Measurements from ENCODE around the gene PAK5.

The PAK5 gene

GRCh38 chr20:9615118-9615517 lies 223.8 kb downstream of the PAK5 start:
- DNase-seq: no peak

- no peak for DNase-seq
Measured at GRCh38 chr20:9613871-9614270, 225.0 kb downstream of the PAK5 start.

- DNase-seq: no peak
Measured at GRCh38 chr20:9611921-9612320, 227.0 kb downstream of the PAK5 start.

GRCh38 chr20:9610665-9611064 lies 228.2 kb downstream of the PAK5 start:
- no peak for DNase-seq

GRCh38 chr20:9609887-9610502 lies 228.9 kb downstream of the PAK5 start:
- DNase-seq: peak; percentile 5

DNA sequence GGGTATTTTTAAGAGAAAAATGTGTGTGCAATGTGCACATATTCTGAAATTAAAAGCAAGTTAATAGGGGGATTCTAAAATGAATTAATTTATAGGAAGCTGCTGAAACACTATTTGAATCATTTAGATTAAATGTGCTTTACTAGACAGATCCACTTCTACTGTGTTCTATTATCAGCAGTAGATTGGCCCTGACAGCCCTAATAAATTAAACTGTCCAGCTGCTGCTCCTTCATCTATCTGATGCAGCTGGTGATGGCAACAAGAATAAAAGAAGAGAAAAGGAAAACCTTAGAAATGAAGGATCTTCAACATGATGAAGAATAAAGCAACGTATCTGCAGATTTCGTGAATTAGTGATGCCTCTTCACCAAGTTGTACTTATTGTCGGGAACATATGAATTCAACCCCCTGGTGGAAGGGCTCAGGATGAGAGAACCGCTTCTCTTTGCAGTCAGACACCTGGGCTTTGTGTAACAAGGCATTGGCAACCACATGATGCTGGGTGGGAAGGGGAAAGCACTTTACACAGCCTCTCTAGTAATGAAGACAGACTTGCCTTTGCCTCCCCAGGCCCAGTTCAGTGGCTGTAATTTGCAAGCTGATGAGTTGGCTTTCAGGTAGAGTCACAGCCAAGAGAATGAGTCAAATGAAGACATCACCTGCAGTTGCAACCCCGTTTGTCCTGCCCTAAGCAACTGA lies 230.1 kb downstream of the PAK5 start:
- no peak for DNase-seq

DNA sequence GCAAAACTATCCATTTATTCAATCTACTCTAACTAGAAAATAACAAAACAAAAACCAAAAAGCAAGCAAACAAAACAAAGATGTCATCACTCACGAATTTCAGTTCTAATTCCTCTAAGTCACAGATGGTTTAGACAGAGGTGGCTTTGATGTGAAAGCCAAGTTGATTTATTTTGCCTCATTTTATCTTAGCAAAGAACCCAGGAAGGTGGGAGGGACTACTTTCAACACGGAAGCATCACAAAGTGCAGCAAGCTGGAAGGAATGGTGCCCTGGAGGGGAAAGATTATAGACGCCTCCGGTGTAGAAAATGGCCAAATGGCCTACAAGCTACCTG lies 236.1 kb downstream of the PAK5 start:
- DNase-seq: no peak

GRCh38 chr20:9600562-9600961 lies 238.3 kb downstream of the PAK5 start:
- DNase-seq: no peak

- no peak for DNase-seq
Measured at GRCh38 chr20:9597547-9597946, 241.3 kb downstream of the PAK5 start.

GRCh38 chr20:9595763-9596162 lies 243.1 kb downstream of the PAK5 start:
- DNase-seq: no peak

GRCh38 chr20:9594284-9594875 lies 244.5 kb downstream of the PAK5 start:
- DNase-seq: no peak

GRCh38 chr20:9592419-9592818 lies 246.5 kb downstream of the PAK5 start:
- DNase-seq: no peak

- DNase-seq: no peak
Measured at GRCh38 chr20:9591080-9591479, 247.8 kb downstream of the PAK5 start.

DNA sequence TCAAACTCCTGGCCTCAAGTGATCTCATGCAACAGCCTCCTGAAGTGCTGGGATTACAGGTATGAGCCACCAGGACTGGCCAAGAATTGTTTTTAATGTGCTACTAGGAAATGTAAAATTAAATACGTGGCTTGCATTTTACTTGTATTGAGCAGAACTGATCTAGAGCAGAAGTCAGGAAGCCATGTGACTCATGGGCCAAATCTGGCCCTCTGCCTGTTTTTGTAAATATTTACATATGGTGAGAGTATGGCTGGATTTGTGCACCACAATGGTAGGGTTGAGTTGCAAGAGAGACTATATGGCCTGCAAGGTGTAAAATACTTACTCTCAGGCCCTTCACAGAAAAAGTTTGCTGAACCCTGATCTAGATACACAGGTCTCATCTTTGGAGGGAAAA lies 248.7 kb downstream of the PAK5 start:
- no peak for DNase-seq

DNA sequence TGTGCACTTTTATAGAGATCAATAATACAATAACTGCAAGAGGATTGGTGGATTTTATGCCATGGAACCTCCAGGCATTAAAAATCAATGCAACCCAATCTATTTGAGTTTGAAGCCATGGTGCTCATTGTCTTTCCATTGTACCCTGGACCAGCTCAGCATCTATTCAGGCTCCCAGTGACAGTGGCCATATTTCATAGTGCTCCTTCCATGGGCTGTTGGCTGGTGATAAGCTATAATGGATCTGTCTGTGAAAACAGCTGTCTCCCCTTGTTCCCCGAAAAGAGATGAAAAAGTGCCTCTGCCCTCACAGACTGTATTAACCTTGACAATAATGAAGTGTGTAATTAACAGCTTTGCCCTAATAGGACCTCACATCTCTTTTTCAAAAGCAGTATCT lies 250.2 kb downstream of the PAK5 start:
- no peak for DNase-seq

DNA sequence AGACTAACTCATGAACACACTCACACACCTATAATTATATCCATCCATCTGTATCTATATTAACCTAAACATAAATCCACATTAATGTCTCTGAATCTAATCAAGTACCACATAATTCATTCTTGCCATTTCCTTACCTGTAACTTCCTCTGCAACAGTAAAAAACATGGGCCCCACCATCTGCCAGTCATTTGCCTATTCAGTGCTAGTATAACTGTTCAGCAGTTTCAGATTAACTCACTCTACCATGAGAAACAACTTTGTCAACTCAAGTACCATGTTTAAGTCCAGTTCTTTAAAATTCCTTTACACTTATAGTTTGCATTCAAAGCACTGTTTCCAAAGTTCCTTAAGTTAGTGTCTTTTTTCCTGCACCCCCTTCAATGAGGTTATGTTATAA lies 255.7 kb downstream of the PAK5 start:
- no peak for DNase-seq

DNA sequence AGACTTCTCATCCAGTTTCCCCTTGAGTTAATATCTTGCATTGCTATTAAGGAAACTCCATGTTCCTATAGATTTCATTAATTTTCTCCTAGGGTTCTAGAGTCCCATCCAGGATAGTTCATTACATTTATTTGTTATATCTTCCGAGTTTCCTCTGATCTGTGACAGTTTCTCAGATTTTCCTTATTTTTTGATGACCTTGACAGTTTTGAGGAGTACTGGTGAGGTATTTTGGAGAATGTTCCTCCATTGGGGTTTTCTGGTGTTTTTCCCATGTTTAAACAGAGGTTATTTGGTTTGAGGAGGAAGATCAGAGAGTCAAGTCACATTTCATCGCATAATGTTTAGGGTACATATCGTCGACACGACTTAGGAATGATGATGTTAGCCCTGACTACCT lies 256.7 kb downstream of the PAK5 start:
- DNase-seq: no peak

- no peak for DNase-seq
Measured at GRCh38 chr20:9581509-9581908, 257.4 kb downstream of the PAK5 start.

DNA sequence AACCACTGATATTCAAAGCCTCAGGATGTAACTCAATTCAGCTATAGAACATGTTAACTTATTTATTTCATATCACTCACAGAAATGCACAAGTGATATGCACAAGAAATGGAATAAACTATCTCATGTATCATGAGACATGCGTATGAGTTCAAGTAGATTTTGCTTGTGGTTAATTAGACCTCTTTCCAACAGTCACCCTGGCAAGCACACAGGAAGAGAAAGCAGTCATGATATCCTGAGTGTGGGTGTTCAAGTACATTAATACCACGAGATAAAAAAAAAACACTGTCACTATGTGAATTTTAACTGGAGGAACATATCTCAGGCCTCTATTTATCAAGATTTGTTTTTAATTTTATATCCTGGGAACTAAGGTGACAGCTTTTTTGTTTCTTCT lies 260.3 kb downstream of the PAK5 start:
- no peak for DNase-seq

DNA sequence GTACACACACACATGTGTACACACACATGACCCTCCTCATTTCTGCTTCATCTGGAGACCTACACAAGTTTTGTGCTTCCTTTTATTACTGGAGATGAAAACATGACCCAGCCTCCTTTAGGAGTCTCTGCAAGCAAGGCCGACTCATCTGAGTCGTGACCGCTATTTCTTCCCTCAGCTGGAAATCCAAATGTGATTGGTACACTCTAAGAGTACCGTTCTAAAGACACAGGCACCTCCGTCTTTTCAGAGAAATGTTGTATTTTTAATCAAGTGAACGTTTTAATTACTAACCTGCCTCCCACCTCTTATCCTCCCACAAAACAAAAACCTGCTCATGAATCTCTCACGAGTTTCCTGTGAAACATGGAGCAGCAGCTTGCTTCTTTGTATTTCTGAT lies 261.5 kb downstream of the PAK5 start:
- no peak for DNase-seq

- no peak for DNase-seq
Measured at GRCh38 chr20:9576695-9577094, 262.2 kb downstream of the PAK5 start.

DNA sequence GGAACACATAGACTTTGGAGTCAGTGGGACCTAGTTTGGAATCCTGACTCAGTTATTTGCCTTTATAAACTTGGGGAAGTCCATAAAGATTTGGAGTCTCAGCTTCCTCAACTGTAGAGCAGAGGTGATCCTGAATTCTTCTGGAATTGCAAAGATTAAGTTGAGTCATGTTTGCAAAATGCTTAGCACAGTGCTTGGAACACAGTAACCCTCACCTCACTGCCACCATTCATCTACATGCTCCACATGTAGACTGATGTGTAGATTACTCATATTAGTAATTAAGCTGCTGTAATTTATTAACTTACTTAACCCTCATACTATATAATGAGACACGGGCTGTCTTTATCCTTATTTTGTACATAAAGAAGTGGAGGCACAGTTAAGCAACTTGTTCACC lies 263.0 kb downstream of the PAK5 start:
- no peak for DNase-seq

DNA sequence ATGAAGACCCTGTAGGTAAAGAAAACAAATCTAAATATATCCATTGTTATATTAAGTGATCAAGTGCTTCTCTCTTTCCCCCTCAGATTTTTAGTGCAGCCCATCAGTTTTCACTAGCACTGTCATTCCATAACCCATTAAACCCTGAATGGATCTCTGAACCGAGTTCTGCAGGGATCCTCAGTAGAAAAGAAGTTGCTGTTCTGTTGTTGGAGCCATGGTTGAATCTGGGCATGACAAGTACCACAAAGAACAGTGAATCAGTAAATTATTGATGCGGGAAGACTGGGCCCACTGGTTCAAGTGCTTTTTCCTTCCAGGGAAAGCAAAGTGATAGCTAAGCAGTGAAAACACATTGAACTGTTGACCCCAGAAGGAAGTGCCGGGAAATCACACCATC lies 264.1 kb downstream of the PAK5 start:
- no peak for DNase-seq

DNA sequence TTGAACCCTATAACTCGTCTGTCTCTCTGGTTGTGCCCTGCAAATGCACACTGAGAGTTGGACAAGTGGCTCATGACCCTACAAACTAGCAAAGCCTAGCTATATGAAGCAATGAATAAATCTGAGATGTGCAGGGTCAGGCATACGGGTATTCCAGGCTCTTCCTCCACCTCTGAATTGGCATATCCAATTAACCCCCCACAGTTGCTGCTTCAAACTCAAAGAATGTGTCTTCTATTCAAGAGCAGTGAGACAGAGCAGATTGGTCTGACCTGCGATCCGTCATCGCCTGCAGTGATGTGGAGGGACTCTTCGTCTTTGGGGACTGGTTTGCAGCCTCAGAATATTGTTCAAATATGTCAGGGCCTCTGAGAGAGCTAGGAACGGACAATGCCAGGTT lies 264.7 kb downstream of the PAK5 start:
- no peak for DNase-seq

Measured in NK-92 treated with Interleukin-12 subunit alpha and Interleukin-12 subunit beta, amount 100 ng/mL, for 24 hours (cell line).